HEK293 (cell line): ENCODE results near the gene WTAP.

ENCODE experiments used
- CTCF ChIP-seq: fragments of 450-650 bp; formaldehyde crosslinking; IDR thresholded peaks from 2 replicates; pipeline ENCODE4 v1.5.1; 2016; ENCODE audit warnings: missing biosample characterization, missing genetic modification characterization
- KLF9 ChIP-seq: fragments of 450-650 bp; formaldehyde crosslinking; IDR thresholded peaks from 2 replicates; pipeline ENCODE4 v1.5.1; 2016; ENCODE audit warnings: missing biosample characterization, missing genetic modification characterization, low read depth
- PBX3 ChIP-seq: sonication (generic); formaldehyde crosslinking; IDR thresholded peaks from 2 replicates; pipeline ENCODE4 v1.8.1; 2022; ENCODE audit warnings: mild to moderate bottlenecking, moderate library complexity, missing genetic modification reagents
- ZBTB21 ChIP-seq: fragments of 450-650 bp; formaldehyde crosslinking; IDR thresholded peaks from 2 replicates; pipeline ENCODE4 v1.5.1; 2017; ENCODE audit warnings: missing biosample characterization, missing genetic modification characterization
- ZBTB8A ChIP-seq: fragments of 450-650 bp; formaldehyde crosslinking; IDR thresholded peaks from 2 replicates; pipeline ENCODE4 v1.5.1; 2016; ENCODE audit warnings: missing biosample characterization, missing genetic modification characterization
- ZNF169 ChIP-seq: fragments of 450-650 bp; formaldehyde crosslinking; IDR thresholded peaks from 2 replicates; pipeline ENCODE4 v1.5.1; 2016; ENCODE audit warnings: missing biosample characterization, missing genetic modification characterization
- ZNF449 ChIP-seq: fragments of 450-650 bp; formaldehyde crosslinking; IDR thresholded peaks from 2 replicates; pipeline ENCODE4 v1.5.1; 2017; ENCODE audit warnings: missing biosample characterization, mild to moderate bottlenecking, missing genetic modification characterization, moderate library complexity
- ZNF654 ChIP-seq: fragments of 450-650 bp; formaldehyde crosslinking; IDR thresholded peaks from 2 replicates; pipeline ENCODE4 v1.5.1; 2016; ENCODE audit warnings: low read depth, missing biosample characterization, missing genetic modification characterization
- ZNF776 ChIP-seq: fragments of 450-650 bp; formaldehyde crosslinking; IDR thresholded peaks from 2 replicates; pipeline ENCODE4 v1.5.0; 2017; ENCODE audit warnings: missing biosample characterization, missing genetic modification characterization, borderline replicate concordance

- TF ChIP-seq ZNF169 (no peak), ZNF776 (tag by site-specific recombination) (no peak), KLF9 (no peak), ZBTB21 (tag by site-specific recombination) (no peak), CTCF (no peak), ZNF449 (tag by site-specific recombination) (no peak), ZNF654 (tag by site-specific recombination) (no peak), PBX3 (CRISPR knock-in tag) (no peak), ZBTB8A (no peak)
Observed at GRCh38 chr6:159804504-159804903, 77.2 kb downstream of the WTAP start.
